ENCODE results near the gene ROCK2. TPM values are rescaled to one million over a fixed set of nuclear protein-coding genes. Genes with fewer than 3 reads are reported as not detected.

ROCK2 gene
- total and polyA plus RNA-seq, 2 of the 13 experiments (the other 11 are each of a cell fraction or from before 2014, with no cell fraction given): 38.1 to 119 TPM

- TF ChIP-seq ZSCAN9 (CRISPR knock-in tag; IDR thresholded peaks at IDR 0.05; ENCODE audit: borderline replicate concordance): no peak
- TF ChIP-seq SP140L (CRISPR knock-in tag; IDR thresholded peaks at IDR 0.05; ENCODE audit: borderline replicate concordance): no peak
- no peak for TF ChIP-seq HMGA1 (CRISPR knock-in tag; conservative IDR thresholded peaks at IDR 0.05)
- no peak for TF ChIP-seq SIX4 (CRISPR knock-in tag; IDR thresholded peaks at IDR 0.05)
- TF ChIP-seq CEBPG (CRISPR knock-in tag; IDR thresholded peaks at IDR 0.05): no peak
- TF ChIP-seq ZNF430 (CRISPR knock-in tag; IDR thresholded peaks at IDR 0.05): no peak; the same call in 1 of the 2 replicates
- no peak for TF ChIP-seq HDAC6 (IDR thresholded peaks at IDR 0.05; ENCODE audit: low read depth, low read length)
- 0 out of 2 replicates have a peak, but pooled peaks have one; percentile 22 for TF ChIP-seq ZNF589 (CRISPR knock-in tag; conservative IDR thresholded peaks at IDR 0.05)
- TF ChIP-seq, protein P1, sequence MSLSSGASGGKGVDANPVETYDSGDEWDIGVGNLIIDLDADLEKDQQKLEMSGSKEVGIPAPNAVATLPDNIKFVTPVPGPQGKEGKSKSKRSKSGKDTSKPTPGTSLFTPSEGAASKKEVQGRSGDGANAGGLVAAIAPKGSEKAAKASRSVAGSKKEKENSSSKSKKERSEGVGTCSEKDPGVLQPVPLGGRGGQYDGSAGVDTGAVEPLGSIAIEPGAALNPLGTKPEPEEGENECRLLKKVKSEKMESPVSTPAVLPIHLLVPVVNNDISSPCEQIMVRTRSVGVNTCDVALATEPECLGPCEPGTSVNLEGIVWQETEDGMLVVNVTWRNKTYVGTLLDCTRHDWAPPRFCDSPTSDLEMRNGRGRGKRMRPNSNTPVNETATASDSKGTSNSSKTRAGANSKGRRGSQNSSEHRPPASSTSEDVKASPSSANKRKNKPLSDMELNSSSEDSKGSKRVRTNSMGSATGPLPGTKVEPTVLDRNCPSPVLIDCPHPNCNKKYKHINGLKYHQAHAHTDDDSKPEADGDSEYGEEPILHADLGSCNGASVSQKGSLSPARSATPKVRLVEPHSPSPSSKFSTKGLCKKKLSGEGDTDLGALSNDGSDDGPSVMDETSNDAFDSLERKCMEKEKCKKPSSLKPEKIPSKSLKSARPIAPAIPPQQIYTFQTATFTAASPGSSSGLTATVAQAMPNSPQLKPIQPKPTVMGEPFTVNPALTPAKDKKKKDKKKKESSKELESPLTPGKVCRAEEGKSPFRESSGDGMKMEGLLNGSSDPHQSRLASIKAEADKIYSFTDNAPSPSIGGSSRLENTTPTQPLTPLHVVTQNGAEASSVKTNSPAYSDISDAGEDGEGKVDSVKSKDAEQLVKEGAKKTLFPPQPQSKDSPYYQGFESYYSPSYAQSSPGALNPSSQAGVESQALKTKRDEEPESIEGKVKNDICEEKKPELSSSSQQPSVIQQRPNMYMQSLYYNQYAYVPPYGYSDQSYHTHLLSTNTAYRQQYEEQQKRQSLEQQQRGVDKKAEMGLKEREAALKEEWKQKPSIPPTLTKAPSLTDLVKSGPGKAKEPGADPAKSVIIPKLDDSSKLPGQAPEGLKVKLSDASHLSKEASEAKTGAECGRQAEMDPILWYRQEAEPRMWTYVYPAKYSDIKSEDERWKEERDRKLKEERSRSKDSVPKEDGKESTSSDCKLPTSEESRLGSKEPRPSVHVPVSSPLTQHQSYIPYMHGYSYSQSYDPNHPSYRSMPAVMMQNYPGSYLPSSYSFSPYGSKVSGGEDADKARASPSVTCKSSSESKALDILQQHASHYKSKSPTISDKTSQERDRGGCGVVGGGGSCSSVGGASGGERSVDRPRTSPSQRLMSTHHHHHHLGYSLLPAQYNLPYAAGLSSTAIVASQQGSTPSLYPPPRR (CRISPR knock-in tag; IDR thresholded peaks at IDR 0.05; ENCODE audit: borderline replicate concordance): no peak
- TF ChIP-seq, protein P2, sequence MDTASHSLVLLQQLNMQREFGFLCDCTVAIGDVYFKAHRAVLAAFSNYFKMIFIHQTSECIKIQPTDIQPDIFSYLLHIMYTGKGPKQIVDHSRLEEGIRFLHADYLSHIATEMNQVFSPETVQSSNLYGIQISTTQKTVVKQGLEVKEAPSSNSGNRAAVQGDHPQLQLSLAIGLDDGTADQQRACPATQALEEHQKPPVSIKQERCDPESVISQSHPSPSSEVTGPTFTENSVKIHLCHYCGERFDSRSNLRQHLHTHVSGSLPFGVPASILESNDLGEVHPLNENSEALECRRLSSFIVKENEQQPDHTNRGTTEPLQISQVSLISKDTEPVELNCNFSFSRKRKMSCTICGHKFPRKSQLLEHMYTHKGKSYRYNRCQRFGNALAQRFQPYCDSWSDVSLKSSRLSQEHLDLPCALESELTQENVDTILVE (CRISPR knock-in tag; IDR thresholded peaks at IDR 0.05): no peak
- TF ChIP-seq ZNF550 (CRISPR knock-in tag; IDR thresholded peaks at IDR 0.05; ENCODE audit: borderline replicate concordance): no peak
- TF ChIP-seq YY1 (IDR thresholded peaks at IDR 0.05; ENCODE audit: insufficient read depth, insufficient replicate concordance, low read depth, low read length): no peak
- TF ChIP-seq MIER3 (CRISPR knock-in tag; IDR thresholded peaks at IDR 0.05; ENCODE audit: borderline replicate concordance): no peak
- no peak for TF ChIP-seq ZNF296 (CRISPR knock-in tag; conservative IDR thresholded peaks at IDR 0.05)
- no peak for TF ChIP-seq GATA4 (IDR thresholded peaks at IDR 0.05; ENCODE audit: borderline replicate concordance, low read depth)
- TF ChIP-seq, protein P3, sequence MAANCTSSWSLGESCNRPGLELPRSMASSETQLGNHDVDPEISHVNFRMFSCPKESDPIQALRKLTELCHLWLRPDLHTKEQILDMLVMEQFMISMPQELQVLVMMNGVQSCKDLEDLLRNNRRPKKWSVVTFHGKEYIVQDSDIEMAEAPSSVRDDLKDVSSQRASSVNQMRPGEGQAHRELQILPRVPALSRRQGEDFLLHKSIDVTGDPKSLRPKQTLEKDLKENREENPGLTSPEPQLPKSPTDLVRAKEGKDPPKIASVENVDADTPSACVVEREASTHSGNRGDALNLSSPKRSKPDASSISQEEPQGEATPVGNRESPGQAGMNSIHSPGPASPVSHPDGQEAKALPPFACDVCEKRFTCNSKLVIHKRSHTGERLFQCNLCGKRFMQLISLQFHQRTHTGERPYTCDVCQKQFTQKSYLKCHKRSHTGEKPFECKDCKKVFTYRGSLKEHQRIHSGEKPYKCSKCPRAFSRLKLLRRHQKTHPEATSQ (CRISPR knock-in tag; IDR thresholded peaks at IDR 0.05; ENCODE audit: borderline replicate concordance): no peak
- TF ChIP-seq KDM5B (CRISPR knock-in tag; IDR thresholded peaks at IDR 0.05; ENCODE audit: borderline replicate concordance): 0 out of 2 replicates have a peak, but pooled peaks have one; percentile 2
- TF ChIP-seq MTA3 (CRISPR knock-in tag; IDR thresholded peaks at IDR 0.05): no peak
- TF ChIP-seq RELA (CRISPR knock-in tag; IDR thresholded peaks at IDR 0.05): no peak
- TF ChIP-seq, protein P4, sequence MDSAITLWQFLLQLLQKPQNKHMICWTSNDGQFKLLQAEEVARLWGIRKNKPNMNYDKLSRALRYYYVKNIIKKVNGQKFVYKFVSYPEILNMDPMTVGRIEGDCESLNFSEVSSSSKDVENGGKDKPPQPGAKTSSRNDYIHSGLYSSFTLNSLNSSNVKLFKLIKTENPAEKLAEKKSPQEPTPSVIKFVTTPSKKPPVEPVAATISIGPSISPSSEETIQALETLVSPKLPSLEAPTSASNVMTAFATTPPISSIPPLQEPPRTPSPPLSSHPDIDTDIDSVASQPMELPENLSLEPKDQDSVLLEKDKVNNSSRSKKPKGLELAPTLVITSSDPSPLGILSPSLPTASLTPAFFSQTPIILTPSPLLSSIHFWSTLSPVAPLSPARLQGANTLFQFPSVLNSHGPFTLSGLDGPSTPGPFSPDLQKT (CRISPR knock-in tag; IDR thresholded peaks at IDR 0.05; ENCODE audit: borderline replicate concordance): no peak
- 0 out of 2 replicates have a peak, but pooled peaks have one; percentile 28 for TF ChIP-seq HOXA3 (CRISPR knock-in tag; IDR thresholded peaks at IDR 0.05)
- no peak for TF ChIP-seq ZNF530 (CRISPR knock-in tag; IDR thresholded peaks at IDR 0.05; ENCODE audit: low read depth)
- no peak for TF ChIP-seq ZKSCAN1 (IDR thresholded peaks at IDR 0.05; ENCODE audit: low read length)
Measured at GRCh38 chr2:11363868-11364564, 19.6 kb upstream of the ROCK2 start (continued).

Data from HepG2 (cell line).